HepG2 (cell line): ENCODE data around the gene AHCY. TPM values are rescaled to one million over a fixed set of nuclear protein-coding genes. Genes with fewer than 3 reads are reported as not detected.

ENCODE experiments used
- ARHGAP35 ChIP-seq: sonication (generic); formaldehyde crosslinking; IDR thresholded peaks from 2 replicates; pipeline ENCODE4 v1.9.0; 2022; ENCODE audit warnings: mild to moderate bottlenecking, inconsistent platforms, moderate library complexity, missing genetic modification reagents, borderline replicate concordance
- DMAP1 ChIP-seq: IDR thresholded peaks from 2 replicates; pipeline ENCODE4 v1.6.1; 2016
- EZH2 ChIP-seq: conservative IDR thresholded peaks from 2 replicates; pipeline ENCODE4 v1.6.1; 2012; ENCODE audit warnings: mild to moderate bottlenecking, low read depth, low read length, moderate library complexity
- ISL2 ChIP-seq: sonication (generic); formaldehyde crosslinking; IDR thresholded peaks from 2 replicates; pipeline ENCODE4 v1.5.0; 2020; ENCODE audit warnings: missing genetic modification reagents
- MAF1 ChIP-seq: sonication (generic); formaldehyde crosslinking; IDR thresholded peaks from 2 replicates; pipeline ENCODE4 v1.5.0; 2020; ENCODE audit warnings: missing genetic modification reagents, borderline replicate concordance
- NFATC3 ChIP-seq: sonication (generic); formaldehyde crosslinking; IDR thresholded peaks from 2 replicates; pipeline ENCODE4 v1.5.1; 2020; ENCODE audit warnings: mild to moderate bottlenecking, missing genetic modification reagents
- NR2F1 ChIP-seq, 2 experiments: fragments of 450-650 bp in 1 of 2; formaldehyde crosslinking in 1 of 2; IDR thresholded peaks; 2 replicates each; pipeline versions ENCODE4 v1.5.0 to v1.6.1; 2016 to 2020; ENCODE audit warnings: mild to moderate bottlenecking in 1 of 2, missing compliant biosample characterization in 1 of 2, missing genetic modification reagents in 1 of 2, moderate library complexity in 1 of 2
- ONECUT2 ChIP-seq: sonication (generic); formaldehyde crosslinking; IDR thresholded peaks from 2 replicates; pipeline ENCODE4 v1.4.0; 2020; ENCODE audit warnings: missing genetic modification reagents
- PRPF4 ChIP-seq: fragments of 200-400 bp; formaldehyde crosslinking; IDR thresholded peaks from 2 replicates; pipeline ENCODE4 v1.6.1; 2016; ENCODE audit warnings: low read length, low read depth; ENCODE audit not compliant: poor library complexity, severe bottlenecking
- RARA ChIP-seq: IDR thresholded peaks from 2 replicates; pipeline ENCODE4 v1.6.1; 2016; ENCODE audit warnings: missing genetic modification reagents, missing compliant biosample characterization
- RBAK ChIP-seq: sonication (generic); formaldehyde crosslinking; IDR thresholded peaks from 2 replicates; pipeline ENCODE4 v1.5.1; 2020; ENCODE audit warnings: mild to moderate bottlenecking, missing genetic modification reagents
- REPIN1 ChIP-seq: sonication (generic); formaldehyde crosslinking; IDR thresholded peaks from 2 replicates; pipeline ENCODE4 v1.8.0; 2022; ENCODE audit warnings: missing genetic modification reagents, low read depth, mild to moderate bottlenecking, borderline replicate concordance
- RXRB ChIP-seq: IDR thresholded peaks from 2 replicates; pipeline ENCODE4 v1.6.1; 2016; ENCODE audit warnings: borderline replicate concordance, missing genetic modification reagents, missing compliant biosample characterization
- SMYD3 ChIP-seq: sonication (generic); formaldehyde crosslinking; IDR thresholded peaks from 2 replicates; pipeline ENCODE4 v1.8.1; 2023; ENCODE audit warnings: mild to moderate bottlenecking, missing genetic modification reagents
- SP4 ChIP-seq: sonication (generic); formaldehyde crosslinking; IDR thresholded peaks from 2 replicates; pipeline ENCODE4 v1.8.1; 2023; ENCODE audit warnings: mild to moderate bottlenecking, missing genetic modification reagents
- STAG1 ChIP-seq: sonication (generic); formaldehyde crosslinking; IDR thresholded peaks from 2 replicates; pipeline ENCODE4 v1.4.0; 2020; ENCODE audit warnings: missing genetic modification reagents
- XBP1 ChIP-seq: sonication (generic); formaldehyde crosslinking; IDR thresholded peaks from 2 replicates; pipeline ENCODE4 v1.5.0; 2020; ENCODE audit warnings: missing genetic modification reagents
- ZBTB20 ChIP-seq: sonication (generic); formaldehyde crosslinking; IDR thresholded peaks from 2 replicates; pipeline ENCODE4 v1.8.1; 2023; ENCODE audit warnings: missing genetic modification reagents, low read depth, mild to moderate bottlenecking, borderline replicate concordance
- ZNF326 ChIP-seq: sonication (generic); formaldehyde crosslinking; IDR thresholded peaks from 2 replicates; pipeline ENCODE4 v1.4.0; 2020; ENCODE audit warnings: missing genetic modification reagents, borderline replicate concordance
- ZNF44 ChIP-seq: sonication (generic); formaldehyde crosslinking; IDR thresholded peaks from 2 replicates; pipeline ENCODE4 v1.5.1; 2020; ENCODE audit warnings: mild to moderate bottlenecking, missing genetic modification reagents
- ZNF598 ChIP-seq: sonication (generic); formaldehyde crosslinking; IDR thresholded peaks from 2 replicates; pipeline ENCODE4 v1.5.1; 2020; ENCODE audit warnings: mild to moderate bottlenecking, missing genetic modification reagents, borderline replicate concordance
- ZNF644 ChIP-seq: IDR thresholded peaks from 2 replicates; pipeline ENCODE4 v1.6.1; 2016; ENCODE audit warnings: low read depth
- ZNF790 ChIP-seq: sonication (generic); formaldehyde crosslinking; IDR thresholded peaks from 2 replicates; pipeline ENCODE4 v1.8.0; 2022; ENCODE audit warnings: missing genetic modification reagents, mild to moderate bottlenecking, borderline replicate concordance
- ZSCAN31 ChIP-seq: sonication (generic); formaldehyde crosslinking; IDR thresholded peaks from 2 replicates; pipeline ENCODE4 v1.5.0; 2020; ENCODE audit warnings: low read depth, mild to moderate bottlenecking, missing genetic modification reagents
- polyA plus RNA-seq, 8 experiments: library from polyadenylated mRNA; depleted of rRNA in 3 of 8; stranded (reverse) in 7 of 8; unstranded in 1 of 8; fragments of >200 nt; fragmentation: Illumina TruSeq in 4 of 8; extraction: Trizol in 4 of 8; gene quantifications; 2 replicates each; pipeline versions ENCODE4 v1.2.1 to v1.2.3, GENCODE V29; 2011 to 2016; ENCODE audit warnings: low read depth in 4 of 8, missing spikeins in 1 of 8, mixed read lengths in 1 of 8; ENCODE audit not compliant: insufficient read depth in 1 of 8
- total RNA-seq, 5 experiments: library from RNA; depleted of rRNA; stranded (reverse); fragments of >200 nt; fragmentation: Illumina TruSeq; extraction: Trizol; gene quantifications; 2 replicates each; pipeline ENCODE4 v1.2.3, GENCODE V29; 2016; ENCODE audit warnings: low read depth in 1 of 5
- TF ChIP-seq, protein P1 (sequence below): sonication (generic); formaldehyde crosslinking; IDR thresholded peaks from 2 replicates; pipeline ENCODE4 v1.4.0; 2020; ENCODE audit warnings: missing genetic modification reagents, borderline replicate concordance
- TF ChIP-seq, protein P2 (sequence below): sonication (generic); formaldehyde crosslinking; conservative IDR thresholded peaks from 2 replicates; pipeline ENCODE4 v1.8.1; 2023; ENCODE audit warnings: missing genetic modification reagents
- TF ChIP-seq, protein P3 (sequence below): sonication (generic); formaldehyde crosslinking; IDR thresholded peaks from 2 replicates; pipeline ENCODE4 v1.5.0; 2020; ENCODE audit warnings: mild to moderate bottlenecking, missing genetic modification reagents, borderline replicate concordance

Gene AHCY
- total and polyA plus RNA-seq, 2 of the 13 experiments (the other 11 are each of a cell fraction or from before 2014, with no cell fraction given), result 407 to 419 TPM

DNA sequence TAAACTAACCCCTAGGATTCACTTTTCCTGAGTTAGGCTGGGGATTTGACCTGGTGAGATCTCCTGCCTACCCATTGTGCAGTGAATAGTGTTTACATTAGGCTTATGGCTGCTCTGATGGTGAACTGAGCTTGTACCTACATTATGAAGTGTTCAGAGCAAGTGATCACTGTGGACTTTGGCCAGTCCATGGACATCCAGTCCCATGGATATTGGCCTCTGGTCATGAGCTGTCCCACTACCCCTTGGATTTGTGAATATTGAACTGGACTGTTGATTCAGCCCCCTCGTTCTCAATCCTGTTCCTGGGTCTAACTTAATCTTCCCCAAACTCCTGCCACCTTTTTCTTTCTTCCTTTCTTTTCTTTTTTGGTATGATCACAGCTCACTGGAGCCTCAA, 48.2 kb downstream of the AHCY start (continued):
- TF ChIP-seq ZNF44 (CRISPR knock-in tag) (no peak), RBAK (no peak), SMYD3 (CRISPR knock-in tag) (no peak), DMAP1 (no peak), RARA (CRISPR knock-in tag) (peak; percentile 72), MAF1 (CRISPR knock-in tag) (no peak), SP4 (CRISPR knock-in tag) (peak; percentile 13; the same call in 1 of the 2 replicates), REPIN1 (CRISPR knock-in tag) (0 out of 2 replicates have a peak, but pooled peaks have one; percentile 28), ZSCAN31 (CRISPR knock-in tag) (no peak), EZH2 (no peak), ZNF790 (CRISPR knock-in tag) (no peak), ZNF598 (CRISPR knock-in tag) (no peak), ZNF326 (CRISPR knock-in tag) (no peak), RXRB (CRISPR knock-in tag) (peak; percentile 71), NFATC3 (CRISPR knock-in tag) (no peak), ZNF644 (peak; percentile 100), ONECUT2 (CRISPR knock-in tag) (no peak), ISL2 (peak; percentile 41; the same call in 1 of the 2 replicates), ARHGAP35 (no peak), PRPF4 (no peak), XBP1 (CRISPR knock-in tag) (no peak), STAG1 (0 out of 2 replicates have a peak, but pooled peaks have one; percentile 2), ZBTB20 (peak; percentile 80; the same call in 1 of the 2 replicates), NR2F1 (CRISPR knock-in tag; IDR thresholded peaks at IDR 0.05) (peak in 1 of 2 experiments; percentile 19; a peak in 1 of 4 replicates)
- TF ChIP-seq, protein P1, sequence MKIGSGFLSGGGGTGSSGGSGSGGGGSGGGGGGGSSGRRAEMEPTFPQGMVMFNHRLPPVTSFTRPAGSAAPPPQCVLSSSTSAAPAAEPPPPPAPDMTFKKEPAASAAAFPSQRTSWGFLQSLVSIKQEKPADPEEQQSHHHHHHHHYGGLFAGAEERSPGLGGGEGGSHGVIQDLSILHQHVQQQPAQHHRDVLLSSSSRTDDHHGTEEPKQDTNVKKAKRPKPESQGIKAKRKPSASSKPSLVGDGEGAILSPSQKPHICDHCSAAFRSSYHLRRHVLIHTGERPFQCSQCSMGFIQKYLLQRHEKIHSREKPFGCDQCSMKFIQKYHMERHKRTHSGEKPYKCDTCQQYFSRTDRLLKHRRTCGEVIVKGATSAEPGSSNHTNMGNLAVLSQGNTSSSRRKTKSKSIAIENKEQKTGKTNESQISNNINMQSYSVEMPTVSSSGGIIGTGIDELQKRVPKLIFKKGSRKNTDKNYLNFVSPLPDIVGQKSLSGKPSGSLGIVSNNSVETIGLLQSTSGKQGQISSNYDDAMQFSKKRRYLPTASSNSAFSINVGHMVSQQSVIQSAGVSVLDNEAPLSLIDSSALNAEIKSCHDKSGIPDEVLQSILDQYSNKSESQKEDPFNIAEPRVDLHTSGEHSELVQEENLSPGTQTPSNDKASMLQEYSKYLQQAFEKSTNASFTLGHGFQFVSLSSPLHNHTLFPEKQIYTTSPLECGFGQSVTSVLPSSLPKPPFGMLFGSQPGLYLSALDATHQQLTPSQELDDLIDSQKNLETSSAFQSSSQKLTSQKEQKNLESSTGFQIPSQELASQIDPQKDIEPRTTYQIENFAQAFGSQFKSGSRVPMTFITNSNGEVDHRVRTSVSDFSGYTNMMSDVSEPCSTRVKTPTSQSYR (CRISPR knock-in tag), result no peak
- TF ChIP-seq, protein P2, sequence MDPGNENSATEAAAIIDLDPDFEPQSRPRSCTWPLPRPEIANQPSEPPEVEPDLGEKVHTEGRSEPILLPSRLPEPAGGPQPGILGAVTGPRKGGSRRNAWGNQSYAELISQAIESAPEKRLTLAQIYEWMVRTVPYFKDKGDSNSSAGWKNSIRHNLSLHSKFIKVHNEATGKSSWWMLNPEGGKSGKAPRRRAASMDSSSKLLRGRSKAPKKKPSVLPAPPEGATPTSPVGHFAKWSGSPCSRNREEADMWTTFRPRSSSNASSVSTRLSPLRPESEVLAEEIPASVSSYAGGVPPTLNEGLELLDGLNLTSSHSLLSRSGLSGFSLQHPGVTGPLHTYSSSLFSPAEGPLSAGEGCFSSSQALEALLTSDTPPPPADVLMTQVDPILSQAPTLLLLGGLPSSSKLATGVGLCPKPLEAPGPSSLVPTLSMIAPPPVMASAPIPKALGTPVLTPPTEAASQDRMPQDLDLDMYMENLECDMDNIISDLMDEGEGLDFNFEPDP (CRISPR knock-in tag), result no peak
- TF ChIP-seq, protein P3, sequence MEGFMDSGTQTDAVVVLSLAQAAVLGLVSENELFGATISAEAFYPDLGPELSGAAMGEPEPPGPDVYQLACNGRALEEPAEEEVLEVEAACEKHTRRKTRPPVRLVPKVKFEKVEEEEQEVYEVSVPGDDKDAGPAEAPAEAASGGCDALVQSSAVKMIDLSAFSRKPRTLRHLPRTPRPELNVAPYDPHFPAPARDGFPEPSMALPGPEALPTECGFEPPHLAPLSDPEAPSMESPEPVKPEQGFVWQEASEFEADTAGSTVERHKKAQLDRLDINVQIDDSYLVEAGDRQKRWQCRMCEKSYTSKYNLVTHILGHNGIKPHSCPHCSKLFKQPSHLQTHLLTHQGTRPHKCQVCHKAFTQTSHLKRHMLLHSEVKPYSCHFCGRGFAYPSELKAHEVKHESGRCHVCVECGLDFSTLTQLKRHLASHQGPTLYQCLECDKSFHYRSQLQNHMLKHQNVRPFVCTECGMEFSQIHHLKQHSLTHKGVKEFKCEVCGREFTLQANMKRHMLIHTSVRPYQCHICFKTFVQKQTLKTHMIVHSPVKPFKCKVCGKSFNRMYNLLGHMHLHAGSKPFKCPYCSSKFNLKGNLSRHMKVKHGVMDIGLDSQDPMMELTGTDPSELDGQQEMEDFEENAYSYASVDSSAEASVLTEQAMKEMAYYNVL, result peak; percentile 43; the same call in 1 of the 2 replicates
